Measurements from ENCODE around the gene XCL1.

DNA sequence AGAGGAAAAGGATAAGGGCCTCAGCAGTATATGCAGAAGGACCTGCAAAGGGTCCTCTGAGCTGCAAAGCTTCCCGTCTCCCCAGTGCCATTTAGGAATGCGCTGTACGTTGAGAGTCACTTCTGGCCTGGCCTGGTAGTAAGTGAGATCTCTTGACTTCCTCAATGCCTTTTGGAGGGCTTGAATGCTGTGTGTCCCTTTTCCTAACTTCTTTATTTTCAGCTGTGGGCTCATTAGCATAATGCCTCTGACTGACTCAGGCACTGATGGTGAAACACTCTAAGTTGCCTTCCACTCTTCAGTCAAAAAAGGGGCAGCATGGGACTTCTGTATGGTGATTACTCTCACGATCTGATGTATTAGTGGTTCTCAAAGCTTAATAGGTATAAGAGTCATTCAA, 49.9 kb downstream of the XCL1 start:
- TF ChIP-seq, protein P1, sequence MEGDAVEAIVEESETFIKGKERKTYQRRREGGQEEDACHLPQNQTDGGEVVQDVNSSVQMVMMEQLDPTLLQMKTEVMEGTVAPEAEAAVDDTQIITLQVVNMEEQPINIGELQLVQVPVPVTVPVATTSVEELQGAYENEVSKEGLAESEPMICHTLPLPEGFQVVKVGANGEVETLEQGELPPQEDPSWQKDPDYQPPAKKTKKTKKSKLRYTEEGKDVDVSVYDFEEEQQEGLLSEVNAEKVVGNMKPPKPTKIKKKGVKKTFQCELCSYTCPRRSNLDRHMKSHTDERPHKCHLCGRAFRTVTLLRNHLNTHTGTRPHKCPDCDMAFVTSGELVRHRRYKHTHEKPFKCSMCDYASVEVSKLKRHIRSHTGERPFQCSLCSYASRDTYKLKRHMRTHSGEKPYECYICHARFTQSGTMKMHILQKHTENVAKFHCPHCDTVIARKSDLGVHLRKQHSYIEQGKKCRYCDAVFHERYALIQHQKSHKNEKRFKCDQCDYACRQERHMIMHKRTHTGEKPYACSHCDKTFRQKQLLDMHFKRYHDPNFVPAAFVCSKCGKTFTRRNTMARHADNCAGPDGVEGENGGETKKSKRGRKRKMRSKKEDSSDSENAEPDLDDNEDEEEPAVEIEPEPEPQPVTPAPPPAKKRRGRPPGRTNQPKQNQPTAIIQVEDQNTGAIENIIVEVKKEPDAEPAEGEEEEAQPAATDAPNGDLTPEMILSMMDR (conservative IDR thresholded peaks at IDR 0.05 in 1 of 2, IDR thresholded peaks at IDR 0.05 in 1 of 2; ENCODE audit: low read depth in 1 of 2, low read length in 2 of 2): no peak
- no peak for TF ChIP-seq EZH2 (IDR thresholded peaks at IDR 0.05; ENCODE audit: low read length, missing control alignments)

All from fibroblast of lung (primary cell).